Heart right ventricle (tissue), 16 donors: ENCODE results near the gene ANKRD63. TPM values are rescaled to one million over a fixed set of nuclear protein-coding genes. Genes with fewer than 3 reads are reported as not detected.

ENCODE experiments used
- ATAC-seq, 8 donors: fragments of 200-7000 bp; cut with Tn5 transposase; one replicate each; pipeline ENCODE4 v1.9.1; 2020; ENCODE audit warnings: mild to moderate bottlenecking in 8 of 8, moderate library complexity in 8 of 8, moderate number of reproducible peaks in 1 of 8
- DNase-seq, 2 donors: peaks; one replicate each; pipeline ENCODE4 v3.0.0-alpha.2; 2020
- H3K27ac ChIP-seq, 10 donors: fragments of 200-600 bp; sonication (generic) in 2 of 10; one replicate each; pipeline versions ENCODE4 v1.5.0 to v1.8.0; 2020 to 2022; ENCODE audit warnings: mild to moderate bottlenecking in 3 of 10
- H3K27me3 ChIP-seq, 7 donors: fragments of 200-600 bp; one replicate each; pipeline ENCODE4 v1.8.0; 2021 to 2022; ENCODE audit warnings: mild to moderate bottlenecking in 2 of 7
- H3K36me3 ChIP-seq, 9 donors: fragments of 200-600 bp; sonication (generic) in 1 of 9; one replicate each; pipeline versions ENCODE4 v1.5.0 to v1.8.0; 2020 to 2022; ENCODE audit warnings: mild to moderate bottlenecking in 2 of 9
- H3K4me1 ChIP-seq, 9 donors: fragments of 200-600 bp; sonication (generic) in 1 of 9; one replicate each; pipeline versions ENCODE4 v1.5.0 to v1.8.0; 2020 to 2022; ENCODE audit warnings: mild to moderate bottlenecking in 4 of 9
- H3K4me3 ChIP-seq, 10 donors: fragments of 200-600 bp; sonication (generic) in 2 of 10; one replicate each; pipeline versions ENCODE4 v1.5.0 to v1.8.0; 2020 to 2022; ENCODE audit warnings: mild to moderate bottlenecking in 7 of 10, moderate library complexity in 2 of 10
- H3K9me3 ChIP-seq, 11 donors: fragments of 200-600 bp in 10 of 11; sonication (generic) in 2 of 11; one replicate each; pipeline versions ENCODE4 v1.5.0 to v1.8.0; 2013 to 2022; ENCODE audit warnings: mild to moderate bottlenecking in 2 of 11, control low read depth in 1 of 11, moderate library complexity in 1 of 11
- CTCF ChIP-seq, 9 donors: fragments of 200-600 bp; sonication (generic) in 2 of 9; IDR thresholded peaks; one replicate each; pipeline versions ENCODE4 v1.5.0 to v1.8.0; 2021 to 2022; ENCODE audit warnings: antibody characterized with exemption in 9 of 9, mild to moderate bottlenecking in 5 of 9, moderate library complexity in 1 of 9
- WGBS, 2 donors: extraction: QIAGEN DNeasy Blood & Tissue Kit; methylation state at CpG; one replicate each; pipeline ENCODE4 v1.1.7; 2013; ENCODE audit warnings: inconsistent platforms in 1 of 2; 5-methylcytosine and 5-hydroxymethylcytosine counted together
- intact Hi-C, 10 donors: fragments of 100-400 bp; cut with DNase I; formaldehyde crosslinking; loops; one replicate each; pipeline versions ENCODE4 v1.11.1 to v1.14.2; 2022
- polyA plus RNA-seq, 2 donors: library from polyadenylated mRNA; stranded (reverse); fragments of 200-250 nt; gene quantifications; one replicate each; pipeline ENCODE4 v1.2.3, GENCODE V29; 2013
- total RNA-seq, 10 donors: library from RNA; stranded (reverse); fragmentation: NEBNext Ultra II Directional in 3 of 10; extraction: Animal tissue kit (Norgen Biotek cat#: 25700) in 3 of 10; gene quantifications; one replicate each; pipeline versions ENCODE4 v1.2.1 to v1.2.4, GENCODE V29; 2021 to 2023
- donor health status: Arrhythmogenic right ventricular cardiomyopathy.
- donor health status: ischemic (EF 13 %, LVEDD 7.1; RV severe dilation, severe dysfunction).
- donor health status: healthy with polysubstance abuse.
- donor health status: DM: no; HTN: yes; CAD: no.
- donor health status: DM: no; HTN: no; CAD: no.
- donor health status: ischemic (EF 25% LVEDD 6.9; RV normal size, moderate dysfunction).
- donor health status: ischemic (EF 25% LVEDD 5.7; RV mildly dilated, moderate dysfunction).
- donor health status: healthy.
- donor health status: DM: yes; HTN: yes; CAD: no.
- donor health status: Ischemic cardiomyopathy.
- donor health status: ischemic (EF 35%, LVEDD 5.7; RV mildly dilated, moderate dysfunction).
- donor health status: nonischemic (EF 11% LVEDD 7.7; RV severe dilation, severe dysfunction).
- donor health status: DM: yes; HTN: yes; CAD: no.
- donor health status: PGD.
- donor health status: ischemic (EF 29% LVEDD 5.4; RV normal size, mild dysfunction).
- donor health status: nonischemic (EF 23%, LVEDD 6.1; RV moderate dilation, normal function).

ANKRD63 gene
- total and polyA plus RNA-seq, 12 donors: 0.26 to 1.9 (median 0.44) TPM; not detected in 8

- Histone ChIP-seq H3K9me3 (no peaks in the 10 kb centered on the region), H3K27me3 (peaks cover 0 to under 1% (median 0%) of the 10 kb centered on the region in 7 donors), H3K27ac (no peak overlapping the region), H3K36me3 (no peaks in the 10 kb centered on the region), H3K4me1 (peaks cover 0 to 14% (median 0%) of the 10 kb centered on the region in 9 donors), H3K4me3 (no peak overlapping the region)
- WGBS, 2 donors: 86 to 88% methylated on average over 25 of the region's 25 CpGs
- TF ChIP-seq CTCF (IDR thresholded peaks at IDR 0.05): no peak
- ATAC-seq (no peak), DNase-seq (no peak)
- intact Hi-C loops: loop anchor here in 5 of 10 donors (2.0 to 10.0 kb wide), 5 partner anchors 55 to 225 kb away; no protein-coding TSS in a partner anchor
Measured at GRCh38 chr15:40271685-40272484, 11.0 kb downstream of the ANKRD63 start.

- H3K27me3 ChIP-seq: no peaks in the 10 kb centered on the region
- ATAC-seq (no peak), DNase-seq (no peak)
- H3K27ac ChIP-seq: no peak overlapping the region
- H3K36me3 ChIP-seq: no peaks in the 10 kb centered on the region
- TF ChIP-seq CTCF (IDR thresholded peaks at IDR 0.05): no peak
- WGBS, 2 donors: 78 to 81% methylated on average over 11 of the region's 11 CpGs
- intact Hi-C loops: loop anchor here in 4 of 10 donors (2.0 to 10.0 kb wide), 4 partner anchors 53 to 223 kb away; no protein-coding TSS in a partner anchor
- H3K9me3 ChIP-seq: no peaks in the 10 kb centered on the region
- H3K4me1 ChIP-seq: peaks cover 0 to 16% (median 0%) of the 10 kb centered on the region in 9 donors
- H3K4me3 ChIP-seq: no peak overlapping the region
Measured at GRCh38 chr15:40270246-40270995, 12.4 kb downstream of the ANKRD63 start.

- Histone ChIP-seq H3K9me3 (no peaks in the 10 kb centered on the region), H3K4me3 (no peak overlapping the region), H3K27ac (no peak overlapping the region), H3K4me1 (peaks cover 0 to 10% (median 0%) of the 10 kb centered on the region in 9 donors), H3K36me3 (no peaks in the 10 kb centered on the region), H3K27me3 (no peaks in the 10 kb centered on the region)
- TF ChIP-seq CTCF (IDR thresholded peaks at IDR 0.05): no peak
- intact Hi-C loops: loop anchor here in 5 of 10 donors (2.0 to 10.0 kb wide), 6 partner anchors 37 to 222 kb away; no protein-coding TSS in a partner anchor
- ATAC-seq (no peak), DNase-seq (no peak)
- WGBS, 2 donors: 78 to 82% methylated on average over 4 of the region's 4 CpGs
Measured at GRCh38 chr15:40269604-40270003, 13.3 kb downstream of the ANKRD63 start.

GRCh38 chr15:40267670-40268069 is 15.2 kb downstream of the ANKRD63 start:
- no peak for ATAC-seq
- H3K36me3 ChIP-seq: no peaks in the 10 kb centered on the region
- 75 to 85% methylated on average over 4 of the region's 4 CpGs for WGBS, 2 donors
- no peak for DNase-seq
- no peak overlapping the region for H3K27ac ChIP-seq
- H3K4me1 ChIP-seq: peaks cover 0 to 10% (median 0%) of the 10 kb centered on the region in 9 donors
- no peaks in the 10 kb centered on the region for H3K27me3 ChIP-seq
- no peaks in the 10 kb centered on the region for H3K9me3 ChIP-seq
- no peak for TF ChIP-seq CTCF (IDR thresholded peaks at IDR 0.05)
- no peak overlapping the region for H3K4me3 ChIP-seq
- intact Hi-C loops: loop anchor here in 2 of 10 donors (5.0 kb wide), 2 partner anchors 35 to 40 kb away; no protein-coding TSS in a partner anchor
